ENCODE data around the gene JARID2.

The JARID2 gene

GRCh38 chr6:15556711-15557110 lies 310.8 kb downstream of the JARID2 start:
- no peak for DNase-seq

GRCh38 chr6:15557174-15557573 lies 311.3 kb downstream of the JARID2 start:
- no peak for DNase-seq

- DNase-seq: no peak
Measured at GRCh38 chr6:15560713-15561112, 314.8 kb downstream of the JARID2 start.

GRCh38 chr6:15561447-15562199 lies 315.8 kb downstream of the JARID2 start:
- no peak for DNase-seq

- no peak for DNase-seq
Measured at GRCh38 chr6:15562977-15563376, 317.1 kb downstream of the JARID2 start.

- DNase-seq: no peak
Measured at GRCh38 chr6:15569035-15569995, 323.4 kb downstream of the JARID2 start.

- no peak for DNase-seq
Measured at GRCh38 chr6:15570171-15570570, 324.3 kb downstream of the JARID2 start.

Measured in activated naive CD4-positive, alpha-beta T cell treated with Interleukin-2 at 50 U/mL for 16 hours (primary cell).